HCT116 (cell line): ENCODE data around the gene GTF3C1. TPM values are rescaled to one million over a fixed set of nuclear protein-coding genes. Genes with fewer than 3 reads are reported as not detected.

Source experiments
- ATAC-seq: fragments of 200-7000 bp; cut with Tn5 transposase; 2 replicates; pipeline ENCODE4 v1.9.1; 2020; ENCODE audit warnings: mild to moderate bottlenecking, moderate library complexity
- BruUV-seq: library from RNA; stranded (reverse); fragments of 400-500 nt; replicated peaks from 2 replicates; lab custom pipeline; 2021; lab: Mats Ljungman, UMichigan
- CTCF ChIA-PET: fragments of 300-600 bp; sonication (Branson Sonifier 250); formaldehyde crosslinking; loops from one replicate; lab custom pipeline; 2021; ENCODE audit warnings: antibody characterized with exemption; lab: Charles Lee
- POLR2A ChIA-PET: fragments of 300-600, 350-600 bp; sonication (Branson Sonifier 250); formaldehyde crosslinking; loops from one replicate; lab custom pipeline; 2021; ENCODE audit warnings: antibody characterized with exemption; lab: Charles Lee
- RAD21 ChIA-PET, 2 experiments: fragments of 300-600 bp; sonication (Branson Sonifier 250); formaldehyde crosslinking; loops; one replicate each; lab custom pipeline; 2023; ENCODE audit warnings: low total read pairs in 2 of 2; ENCODE audit not compliant: uncharacterized antibody in 2 of 2, unreplicated experiment in 2 of 2, low non-redundant PET in 1 of 2; lab: Charles Lee
- DNase-seq: peaks from one replicate; pipeline ENCODE4 v3.0.0-alpha.2; 2010; ENCODE audit warnings: low read depth, low spot score
- H2AFZ ChIP-seq: fragments of 200-600 bp; shearing (Covaris generic), sonication (generic); 2 replicates; pipeline ENCODE4 v1.6.1; 2017; ENCODE audit warnings: low read depth, mixed run types, mixed read lengths, antibody characterized with exemption, low read length; ENCODE audit not compliant: poor library complexity, severe bottlenecking
- H3K27ac ChIP-seq: 2 replicates; pipeline ENCODE4 v1.5.1; 2012; ENCODE audit warnings: low read depth, low read length
- H3K27me3 ChIP-seq: fragments of 200-600 bp; sonication (generic); 2 replicates; pipeline ENCODE4 v1.6.1; 2016; ENCODE audit warnings: mixed run types, low read length, mixed read lengths; ENCODE audit not compliant: insufficient read depth
- H3K36me3 ChIP-seq, 2 experiments: fragments of 200-500 bp in 1 of 2; fragments of 200-600 bp in 1 of 2; sonication (Bioruptor generic) in 1 of 2; sonication (generic) in 1 of 2; 2 replicates each; pipeline versions ENCODE4 v1.5.1 to v1.6.1; 2014 to 2016; ENCODE audit warnings: low read length in 2 of 2, inconsistent platforms in 1 of 2, mixed read lengths in 1 of 2, mixed run types in 1 of 2; ENCODE audit not compliant: insufficient read depth in 2 of 2, control insufficient read depth in 1 of 2
- H3K4me1 ChIP-seq, 2 experiments: fragments of 200-600 bp in 1 of 2; sonication (generic) in 1 of 2; 2 replicates each; pipeline versions ENCODE4 v1.5.1 to v1.6.1; 2012 to 2017; ENCODE audit warnings: low read length in 2 of 2, inconsistent platforms in 1 of 2, mild to moderate bottlenecking in 1 of 2, mixed read lengths in 1 of 2, mixed run types in 1 of 2, moderate library complexity in 1 of 2; ENCODE audit not compliant: insufficient read depth in 2 of 2, control insufficient read depth in 1 of 2
- H3K4me2 ChIP-seq: fragments of 200-600 bp; sonication (generic); 2 replicates; pipeline ENCODE4 v1.6.1; 2017; ENCODE audit warnings: mixed run types, low read length, mixed read lengths
- H3K4me3 ChIP-seq, 2 experiments: fragments of 200-600 bp in 1 of 2; sonication (generic) in 1 of 2; replicated peaks in 1 of 2; 2 replicates each; pipeline ENCODE4 v1.5.1; 2011 to 2016; ENCODE audit warnings: low read length in 2 of 2, control low read depth in 1 of 2, low read depth in 1 of 2, mild to moderate bottlenecking in 1 of 2, mixed read lengths in 1 of 2, mixed run types in 1 of 2
- H3K79me2 ChIP-seq: fragments of 200-600 bp; sonication (generic); 2 replicates; pipeline ENCODE4 v1.6.1; 2017; ENCODE audit warnings: mild to moderate bottlenecking, mixed run types, low read length, moderate library complexity, mixed read lengths; ENCODE audit not compliant: insufficient read depth
- H3K9ac ChIP-seq: fragments of 200-600 bp; sonication (generic); 2 replicates; pipeline ENCODE4 v1.6.1; 2016; ENCODE audit warnings: low read length, mixed read lengths
- H3K9me2 ChIP-seq: fragments of 200-600 bp; sonication (generic), shearing (Covaris generic); 2 replicates; pipeline ENCODE4 v1.6.1; 2017; ENCODE audit warnings: mixed run types, mild to moderate bottlenecking, moderate library complexity; ENCODE audit not compliant: insufficient read depth
- H3K9me3 ChIP-seq, 2 experiments: fragments of 200-500 bp in 1 of 2; fragments of 200-600 bp in 1 of 2; sonication (Bioruptor generic) in 1 of 2; sonication (generic) in 1 of 2; 2 replicates each; pipeline ENCODE4 v1.6.1; 2014 to 2017; ENCODE audit warnings: low read length in 2 of 2, mixed read lengths in 2 of 2, inconsistent platforms in 1 of 2, low read depth in 1 of 2, mild to moderate bottlenecking in 1 of 2, mixed run types in 1 of 2, moderate library complexity in 1 of 2; ENCODE audit not compliant: control insufficient read depth in 1 of 2, insufficient read depth in 1 of 2
- H4K20me1 ChIP-seq: fragments of 200-600 bp; sonication (generic), shearing (Covaris generic); 2 replicates; pipeline ENCODE4 v1.6.1; 2017; ENCODE audit warnings: mixed run types, mild to moderate bottlenecking, moderate library complexity; ENCODE audit not compliant: insufficient read depth
- CBX3 ChIP-seq: IDR thresholded peaks from 2 replicates; pipeline ENCODE4 v1.6.1; 2012; ENCODE audit warnings: low read depth
- CEBPB ChIP-seq: IDR thresholded peaks from 2 replicates; pipeline ENCODE4 v1.6.1; 2012; ENCODE audit warnings: low read depth
- EGR1 ChIP-seq: IDR thresholded peaks from 2 replicates; pipeline ENCODE4 v1.6.1; 2012; ENCODE audit warnings: low read depth
- ELF1 ChIP-seq: IDR thresholded peaks from 2 replicates; pipeline ENCODE4 v1.6.1; 2012; ENCODE audit warnings: low read depth, borderline replicate concordance
- EZH2 ChIP-seq: fragments of 200-600 bp; sonication (generic); IDR thresholded peaks from 2 replicates; pipeline ENCODE4 v1.6.1; 2017; ENCODE audit warnings: antibody characterized with exemption, mixed run types
- FOSL1 ChIP-seq: IDR thresholded peaks from 2 replicates; pipeline ENCODE4 v1.6.1; 2012; ENCODE audit warnings: low read depth
- JUND ChIP-seq: IDR thresholded peaks from 2 replicates; pipeline ENCODE4 v1.6.1; 2012
- POLR2A ChIP-seq: IDR thresholded peaks from 2 replicates; pipeline ENCODE4 v1.7.0; 2011; ENCODE audit warnings: borderline replicate concordance; ENCODE audit not compliant: insufficient read depth, insufficient read length; ENCODE audit errors: extremely low read depth
- POLR2AphosphoS5 ChIP-seq: IDR thresholded peaks from 2 replicates; pipeline ENCODE4 v1.6.1; 2011; ENCODE audit warnings: mild to moderate bottlenecking, low read depth, low read length, moderate library complexity
- SIN3A ChIP-seq: IDR thresholded peaks from 2 replicates; pipeline ENCODE4 v1.6.1; 2012; ENCODE audit warnings: low read depth
- SP1 ChIP-seq: IDR thresholded peaks from 2 replicates; pipeline ENCODE4 v1.6.1; 2012; ENCODE audit warnings: low read depth
- SRF ChIP-seq: IDR thresholded peaks from 2 replicates; pipeline ENCODE4 v1.6.1; 2012; ENCODE audit warnings: low read depth
- YY1 ChIP-seq: IDR thresholded peaks from 2 replicates; pipeline ENCODE4 v1.6.1; 2011; ENCODE audit warnings: low read length, low read depth, moderate library complexity, mild to moderate bottlenecking; ENCODE audit not compliant: insufficient replicate concordance; ENCODE audit errors: extremely low read depth
- ZFX ChIP-seq: fragments of 450-650 bp; IDR thresholded peaks from 2 replicates; pipeline ENCODE4 v1.6.1; 2017
- ZNF274 ChIP-seq: fragments of 200-500 bp; sonication (Bioruptor generic); IDR thresholded peaks from 2 replicates; pipeline ENCODE4 v1.6.1; 2014; ENCODE audit warnings: mild to moderate bottlenecking, low read depth, low read length, inconsistent platforms
- intact Hi-C: fragments of 100-400 bp; cut with micrococcal nuclease; formaldehyde crosslinking; loops from 2 replicates; pipeline ENCODE4 v1.10.0; 2022
- total RNA-seq: library from RNA; stranded (reverse); gene quantifications from one replicate; pipeline ENCODE4 v1.2.1, GENCODE V29; 2021; ENCODE audit not compliant: unreplicated experiment
- TF ChIP-seq, protein P1 (sequence below): IDR thresholded peaks from 2 replicates; pipeline ENCODE4 v1.6.1; 2011; ENCODE audit warnings: mild to moderate bottlenecking, low read length, moderate library complexity; ENCODE audit not compliant: insufficient replicate concordance; ENCODE audit errors: extremely low read depth
- TF ChIP-seq, protein P2 (sequence below): IDR thresholded peaks from 2 replicates; pipeline ENCODE4 v1.6.1; 2012; ENCODE audit warnings: low read depth
- TF ChIP-seq, protein P3 (sequence below), 3 experiments: fragments of 200-600 bp in 1 of 3; sonication (generic) in 1 of 3; IDR thresholded peaks in 2 of 3; conservative IDR thresholded peaks in 1 of 3; 2 replicates each; pipeline ENCODE4 v1.5.1; 2012 to 2017; ENCODE audit warnings: low read depth in 2 of 3, low read length in 2 of 3, antibody characterized with exemption in 1 of 3, borderline replicate concordance in 1 of 3, control low read depth in 1 of 3, mild to moderate bottlenecking in 1 of 3, mixed read lengths in 1 of 3, mixed run types in 1 of 3, moderate library complexity in 1 of 3; ENCODE audit not compliant: insufficient read depth in 1 of 3
- TF ChIP-seq, protein P4 (sequence below): IDR thresholded peaks from 2 replicates; pipeline ENCODE4 v1.6.1; 2012
- TF ChIP-seq, protein P5 (sequence below): IDR thresholded peaks from 2 replicates; pipeline ENCODE4 v1.6.1; 2012

Gene GTF3C1
- total RNA-seq, 1 experiment from 2014 or later, result 97.5 TPM

DNA sequence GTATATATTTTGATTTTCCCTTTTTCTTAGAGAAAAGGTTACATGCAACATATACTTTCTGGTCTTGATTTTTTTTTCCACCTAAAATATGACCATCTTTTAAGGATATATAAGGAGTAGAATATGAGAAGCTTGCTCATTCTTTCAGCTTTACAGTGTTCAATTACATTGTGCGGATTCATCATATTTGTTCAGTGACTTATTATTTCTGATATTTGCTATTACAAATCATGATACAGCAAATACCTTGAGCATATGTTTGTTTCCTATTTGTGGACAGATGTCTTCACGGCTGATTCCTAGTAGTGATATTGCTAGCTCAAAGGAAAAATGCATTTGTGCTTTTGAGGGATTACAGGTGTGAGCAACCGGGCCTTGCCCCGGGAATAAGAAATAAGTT, 18.4 kb upstream of the GTF3C1 start:
- H3K9ac ChIP-seq, result no peak overlapping the region
- CTCF ChIA-PET, result no interaction called here
- BruUV-seq, result no TSS peak
- H2AFZ ChIP-seq, result no peak overlapping the region
- POLR2A ChIA-PET, result interaction anchor here (1.6 kb wide), 1 partner anchor 18 kb away, joined by 6 read pairs; the partner anchor contains the start of genes GTF3C1 and KATNIP
- ATAC-seq, result no peak
- RAD21 ChIA-PET, result no interaction called here
- H3K9me3 ChIP-seq, result no peaks in the 10 kb centered on the region
- H3K27ac ChIP-seq, result no peak overlapping the region
- H3K27me3 ChIP-seq, result no peaks in the 10 kb centered on the region
- H3K9me2 ChIP-seq, result no peaks in the 10 kb centered on the region
- no peaks in the 10 kb centered on the region for H3K4me1 ChIP-seq
- H3K79me2 ChIP-seq, result no peaks in the 10 kb centered on the region
- H3K4me3 ChIP-seq, result no peak overlapping the region
- H4K20me1 ChIP-seq, result 0 out of 2 replicates have a peak, but pooled peaks cover 4% of the 10 kb centered on the region
- TF ChIP-seq SP1, result no peak
- no peak for TF ChIP-seq POLR2A
- TF ChIP-seq, protein P1, sequence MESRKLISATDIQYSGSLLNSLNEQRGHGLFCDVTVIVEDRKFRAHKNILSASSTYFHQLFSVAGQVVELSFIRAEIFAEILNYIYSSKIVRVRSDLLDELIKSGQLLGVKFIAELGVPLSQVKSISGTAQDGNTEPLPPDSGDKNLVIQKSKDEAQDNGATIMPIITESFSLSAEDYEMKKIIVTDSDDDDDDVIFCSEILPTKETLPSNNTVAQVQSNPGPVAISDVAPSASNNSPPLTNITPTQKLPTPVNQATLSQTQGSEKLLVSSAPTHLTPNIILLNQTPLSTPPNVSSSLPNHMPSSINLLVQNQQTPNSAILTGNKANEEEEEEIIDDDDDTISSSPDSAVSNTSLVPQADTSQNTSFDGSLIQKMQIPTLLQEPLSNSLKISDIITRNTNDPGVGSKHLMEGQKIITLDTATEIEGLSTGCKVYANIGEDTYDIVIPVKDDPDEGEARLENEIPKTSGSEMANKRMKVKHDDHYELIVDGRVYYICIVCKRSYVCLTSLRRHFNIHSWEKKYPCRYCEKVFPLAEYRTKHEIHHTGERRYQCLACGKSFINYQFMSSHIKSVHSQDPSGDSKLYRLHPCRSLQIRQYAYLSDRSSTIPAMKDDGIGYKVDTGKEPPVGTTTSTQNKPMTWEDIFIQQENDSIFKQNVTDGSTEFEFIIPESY, result no peak
- TF ChIP-seq ELF1, result no peak
- no peak for TF ChIP-seq SIN3A
- TF ChIP-seq, protein P2, sequence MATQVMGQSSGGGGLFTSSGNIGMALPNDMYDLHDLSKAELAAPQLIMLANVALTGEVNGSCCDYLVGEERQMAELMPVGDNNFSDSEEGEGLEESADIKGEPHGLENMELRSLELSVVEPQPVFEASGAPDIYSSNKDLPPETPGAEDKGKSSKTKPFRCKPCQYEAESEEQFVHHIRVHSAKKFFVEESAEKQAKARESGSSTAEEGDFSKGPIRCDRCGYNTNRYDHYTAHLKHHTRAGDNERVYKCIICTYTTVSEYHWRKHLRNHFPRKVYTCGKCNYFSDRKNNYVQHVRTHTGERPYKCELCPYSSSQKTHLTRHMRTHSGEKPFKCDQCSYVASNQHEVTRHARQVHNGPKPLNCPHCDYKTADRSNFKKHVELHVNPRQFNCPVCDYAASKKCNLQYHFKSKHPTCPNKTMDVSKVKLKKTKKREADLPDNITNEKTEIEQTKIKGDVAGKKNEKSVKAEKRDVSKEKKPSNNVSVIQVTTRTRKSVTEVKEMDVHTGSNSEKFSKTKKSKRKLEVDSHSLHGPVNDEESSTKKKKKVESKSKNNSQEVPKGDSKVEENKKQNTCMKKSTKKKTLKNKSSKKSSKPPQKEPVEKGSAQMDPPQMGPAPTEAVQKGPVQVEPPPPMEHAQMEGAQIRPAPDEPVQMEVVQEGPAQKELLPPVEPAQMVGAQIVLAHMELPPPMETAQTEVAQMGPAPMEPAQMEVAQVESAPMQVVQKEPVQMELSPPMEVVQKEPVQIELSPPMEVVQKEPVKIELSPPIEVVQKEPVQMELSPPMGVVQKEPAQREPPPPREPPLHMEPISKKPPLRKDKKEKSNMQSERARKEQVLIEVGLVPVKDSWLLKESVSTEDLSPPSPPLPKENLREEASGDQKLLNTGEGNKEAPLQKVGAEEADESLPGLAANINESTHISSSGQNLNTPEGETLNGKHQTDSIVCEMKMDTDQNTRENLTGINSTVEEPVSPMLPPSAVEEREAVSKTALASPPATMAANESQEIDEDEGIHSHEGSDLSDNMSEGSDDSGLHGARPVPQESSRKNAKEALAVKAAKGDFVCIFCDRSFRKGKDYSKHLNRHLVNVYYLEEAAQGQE, result no peak
- TF ChIP-seq SRF, result no peak
- no peak for TF ChIP-seq CEBPB
- no peak for TF ChIP-seq ZNF274
- TF ChIP-seq POLR2AphosphoS5, result no peak
- no peak for TF ChIP-seq EGR1
- TF ChIP-seq, protein P3, sequence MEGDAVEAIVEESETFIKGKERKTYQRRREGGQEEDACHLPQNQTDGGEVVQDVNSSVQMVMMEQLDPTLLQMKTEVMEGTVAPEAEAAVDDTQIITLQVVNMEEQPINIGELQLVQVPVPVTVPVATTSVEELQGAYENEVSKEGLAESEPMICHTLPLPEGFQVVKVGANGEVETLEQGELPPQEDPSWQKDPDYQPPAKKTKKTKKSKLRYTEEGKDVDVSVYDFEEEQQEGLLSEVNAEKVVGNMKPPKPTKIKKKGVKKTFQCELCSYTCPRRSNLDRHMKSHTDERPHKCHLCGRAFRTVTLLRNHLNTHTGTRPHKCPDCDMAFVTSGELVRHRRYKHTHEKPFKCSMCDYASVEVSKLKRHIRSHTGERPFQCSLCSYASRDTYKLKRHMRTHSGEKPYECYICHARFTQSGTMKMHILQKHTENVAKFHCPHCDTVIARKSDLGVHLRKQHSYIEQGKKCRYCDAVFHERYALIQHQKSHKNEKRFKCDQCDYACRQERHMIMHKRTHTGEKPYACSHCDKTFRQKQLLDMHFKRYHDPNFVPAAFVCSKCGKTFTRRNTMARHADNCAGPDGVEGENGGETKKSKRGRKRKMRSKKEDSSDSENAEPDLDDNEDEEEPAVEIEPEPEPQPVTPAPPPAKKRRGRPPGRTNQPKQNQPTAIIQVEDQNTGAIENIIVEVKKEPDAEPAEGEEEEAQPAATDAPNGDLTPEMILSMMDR (IDR thresholded peaks at IDR 0.05 in 2 of 3, conservative IDR thresholded peaks at IDR 0.05 in 1 of 3; ENCODE audit: borderline replicate concordance in 1 of 3, insufficient read depth in 1 of 3, low read depth in 2 of 3, low read length in 2 of 3), result no peak
- TF ChIP-seq YY1, result no peak
- TF ChIP-seq FOSL1, result no peak
- TF ChIP-seq, protein P4, sequence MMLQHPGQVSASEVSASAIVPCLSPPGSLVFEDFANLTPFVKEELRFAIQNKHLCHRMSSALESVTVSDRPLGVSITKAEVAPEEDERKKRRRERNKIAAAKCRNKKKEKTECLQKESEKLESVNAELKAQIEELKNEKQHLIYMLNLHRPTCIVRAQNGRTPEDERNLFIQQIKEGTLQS, result no peak
- no peak for TF ChIP-seq CBX3
- no peak for TF ChIP-seq JUND
- TF ChIP-seq, protein P5, sequence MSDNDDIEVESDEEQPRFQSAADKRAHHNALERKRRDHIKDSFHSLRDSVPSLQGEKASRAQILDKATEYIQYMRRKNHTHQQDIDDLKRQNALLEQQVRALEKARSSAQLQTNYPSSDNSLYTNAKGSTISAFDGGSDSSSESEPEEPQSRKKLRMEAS, result no peak
- TF ChIP-seq ZFX, result no peak
- no peak for TF ChIP-seq EZH2
- H3K36me3 ChIP-seq, result no peaks in the 10 kb centered on the region
- no peak for DNase-seq
- H3K4me2 ChIP-seq, result no peak overlapping the region
- intact Hi-C loops, result no loop called here
